Erythroblast (primary cell): ENCODE data around the gene RHBDD3.

Experiments
- GATA1 ChIP-seq: IDR thresholded peaks from 2 replicates; pipeline ENCODE4 v1.6.1; 2011; ENCODE audit warnings: low read depth, mild to moderate bottlenecking, control low read depth, low read length, moderate library complexity
- POLR2A ChIP-seq: IDR thresholded peaks from 2 replicates; pipeline ENCODE4 v1.6.1; 2011; ENCODE audit warnings: mild to moderate bottlenecking, low read length

- TF ChIP-seq POLR2A (no peak), GATA1 (no peak)
Observed at GRCh38 chr22:29305836-29306174, 38.0 kb upstream of the RHBDD3 start.
